GM10248 (cell line): Measurements from ENCODE around the gene SKA2.
"Not testable (repeated sequence)": the region's sequence is repeated elsewhere in the genome, so short reads cannot be mapped to it uniquely, and the experiment has no call there.

Experiments used
- CTCF ChIA-PET: fragments of 300-600 bp; sonication (Branson Sonifier 250); formaldehyde crosslinking; extraction: SDS; loops from one replicate; lab custom pipeline; 2021; ENCODE audit warnings: antibody characterized with exemption; lab: Yijun Ruan, JAX
- POLR2A ChIA-PET: fragments of 350-650 bp; sonication (Branson Sonifier 250); formaldehyde crosslinking; extraction: SDS; loops from one replicate; lab custom pipeline; 2020; ENCODE audit warnings: antibody characterized with exemption; lab: Yijun Ruan, JAX
- DNase-seq: peaks from one replicate; pipeline ENCODE4 v3.0.0; 2012; ENCODE audit errors: extremely low spot score
- TF ChIP-seq, protein P1 (sequence below): IDR thresholded peaks from 2 replicates; pipeline ENCODE4 v1.5.1; 2012; ENCODE audit warnings: mild to moderate bottlenecking, low read depth; ENCODE audit errors: extremely low read depth, missing control alignments, control extremely low read depth

Gene SKA2

GRCh38 chr17:59145571-59146096, 9.4 kb downstream of the SKA2 start:
- TF ChIP-seq, protein P1, sequence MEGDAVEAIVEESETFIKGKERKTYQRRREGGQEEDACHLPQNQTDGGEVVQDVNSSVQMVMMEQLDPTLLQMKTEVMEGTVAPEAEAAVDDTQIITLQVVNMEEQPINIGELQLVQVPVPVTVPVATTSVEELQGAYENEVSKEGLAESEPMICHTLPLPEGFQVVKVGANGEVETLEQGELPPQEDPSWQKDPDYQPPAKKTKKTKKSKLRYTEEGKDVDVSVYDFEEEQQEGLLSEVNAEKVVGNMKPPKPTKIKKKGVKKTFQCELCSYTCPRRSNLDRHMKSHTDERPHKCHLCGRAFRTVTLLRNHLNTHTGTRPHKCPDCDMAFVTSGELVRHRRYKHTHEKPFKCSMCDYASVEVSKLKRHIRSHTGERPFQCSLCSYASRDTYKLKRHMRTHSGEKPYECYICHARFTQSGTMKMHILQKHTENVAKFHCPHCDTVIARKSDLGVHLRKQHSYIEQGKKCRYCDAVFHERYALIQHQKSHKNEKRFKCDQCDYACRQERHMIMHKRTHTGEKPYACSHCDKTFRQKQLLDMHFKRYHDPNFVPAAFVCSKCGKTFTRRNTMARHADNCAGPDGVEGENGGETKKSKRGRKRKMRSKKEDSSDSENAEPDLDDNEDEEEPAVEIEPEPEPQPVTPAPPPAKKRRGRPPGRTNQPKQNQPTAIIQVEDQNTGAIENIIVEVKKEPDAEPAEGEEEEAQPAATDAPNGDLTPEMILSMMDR: no peak
- ChIA-PET CTCF (interaction anchor here (0.9 to 2.1 kb wide), 5 partner anchors 9 to 28 kb away, joined by 3 to 7 read pairs (median 5); no protein-coding TSS in a partner anchor), POLR2A (interaction anchor here (1.1 kb wide), 1 partner anchor 21 kb away, joined by 5 read pairs; no protein-coding TSS in a partner anchor)
- no peak for DNase-seq

DNA sequence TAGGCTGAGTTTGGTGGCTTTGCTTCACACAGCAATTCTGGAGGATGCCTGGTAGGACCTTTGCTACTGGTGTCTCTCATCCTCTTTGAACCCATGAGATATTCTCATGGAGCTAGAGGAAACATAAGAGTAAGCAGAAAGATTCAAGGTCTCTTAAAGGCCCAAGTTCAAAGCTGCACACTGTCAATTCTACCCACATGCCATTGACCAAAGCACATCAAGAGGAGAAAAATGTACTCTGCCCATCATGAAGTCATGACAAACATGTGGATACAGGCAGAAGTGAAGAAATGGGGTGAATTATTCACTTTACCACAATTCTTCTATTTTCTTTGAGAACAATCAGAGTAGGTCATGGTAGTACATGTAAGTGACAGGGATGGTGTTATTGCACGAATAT, 13.1 kb downstream of the SKA2 start:
- POLR2A ChIA-PET: no interaction called here

GRCh38 chr17:59139939-59140338, 15.0 kb downstream of the SKA2 start:
- TF ChIP-seq, protein P1: no peak
- CTCF ChIA-PET: no interaction called here
- POLR2A ChIA-PET: interaction anchor here (0.5 kb wide), 1 partner anchor 13 kb away, joined by 3 read pairs; no protein-coding TSS in a partner anchor

More for the DNA sequence above, 13.1 kb downstream of the SKA2 start:
- TF ChIP-seq, protein P1: no peak
- DNase-seq: no peak
- CTCF ChIA-PET: interaction anchor here (1.6 kb wide), 1 partner anchor 9 kb away, joined by 6 read pairs; no protein-coding TSS in a partner anchor

DNA sequence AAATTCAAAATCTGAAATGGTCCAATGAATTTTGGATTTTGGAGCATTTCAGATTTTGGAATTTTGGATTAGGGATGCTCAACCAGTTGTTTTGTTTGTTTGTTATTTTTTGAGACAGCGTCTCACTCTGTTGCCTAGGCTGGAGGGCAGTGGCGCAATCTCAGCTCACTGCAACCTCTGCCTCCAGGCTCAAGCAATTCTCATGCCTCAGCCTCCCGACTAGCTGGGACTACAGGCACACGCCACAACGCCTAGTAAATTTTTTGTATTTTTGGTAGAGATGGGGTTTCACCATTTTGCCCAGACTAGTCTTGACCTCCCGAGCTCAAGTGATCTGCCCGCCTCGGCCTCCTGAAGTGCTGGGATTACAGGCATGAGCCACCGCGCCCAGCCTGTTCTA, 16.6 kb downstream of the SKA2 start:
- CTCF ChIA-PET: interaction anchor here (1.0 kb wide), 1 partner anchor 11 kb away, joined by 4 read pairs; no protein-coding TSS in a partner anchor
- DNase-seq, POLR2A ChIA-PET: not testable (repeated sequence)

More at GRCh38 chr17:59139939-59140338, 15.0 kb downstream of the SKA2 start:
- no peak for DNase-seq

GRCh38 chr17:59131131-59131530, 23.9 kb downstream of the SKA2 start:
- ChIA-PET POLR2A (interaction anchor here (1.0 kb wide), 1 partner anchor 19 kb away, joined by 3 read pairs; no protein-coding TSS in a partner anchor), CTCF (interaction anchor here (1.0 to 1.5 kb wide), 3 partner anchors 12 to 15 kb away, joined by 4 to 5 read pairs (median 4); no protein-coding TSS in a partner anchor)
- DNase-seq: no peak
- TF ChIP-seq, protein P1: no peak

- CTCF ChIA-PET: interaction anchor here (1.3 to 1.5 kb wide), 2 partner anchors 16 to 20 kb away, joined by 3 to 5 read pairs; no protein-coding TSS in a partner anchor
- TF ChIP-seq, protein P1: no peak
- POLR2A ChIA-PET: no interaction called here
- DNase-seq: no peak
Measured at GRCh38 chr17:59129814-59130213, 25.2 kb downstream of the SKA2 start.

DNA sequence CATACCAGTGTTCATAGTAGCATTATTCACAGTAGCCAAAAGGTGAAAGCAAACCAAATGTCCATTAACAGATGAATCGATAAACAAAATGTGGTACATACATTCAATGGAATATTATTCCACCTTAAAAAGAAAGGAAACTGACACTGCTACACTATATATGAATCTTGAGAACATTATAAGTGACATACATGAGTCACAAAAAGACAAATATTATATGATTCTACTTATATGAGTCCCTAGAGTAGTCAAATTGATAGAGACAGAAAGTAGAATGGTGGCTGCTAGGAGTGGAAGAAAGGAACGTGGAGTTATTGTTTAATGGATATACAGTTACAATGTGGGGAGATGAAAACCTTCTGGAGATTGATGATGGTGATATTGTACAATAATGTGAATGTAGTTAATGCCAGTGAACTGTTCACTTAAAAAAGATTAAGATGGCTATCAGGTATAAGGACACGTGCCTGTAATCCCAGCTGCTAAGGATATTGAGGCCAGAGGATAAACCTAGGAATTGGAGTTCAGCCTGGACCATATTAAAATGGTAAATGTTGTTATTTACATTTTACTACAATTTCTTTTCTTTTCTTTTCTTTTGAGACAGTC, 28.1 kb downstream of the SKA2 start:
- ChIA-PET CTCF (no interaction called here), POLR2A (no interaction called here)

More for the DNA sequence above, 28.1 kb downstream of the SKA2 start:
- DNase-seq: no peak
- TF ChIP-seq, protein P1: no peak
